GM10266 (cell line): Measurements from ENCODE around the gene PDE4D.
"Not testable (repeated sequence)": the region's sequence is repeated elsewhere in the genome, so short reads cannot be mapped to it uniquely, and the experiment has no call there.

ENCODE experiments used
- DNase-seq: peaks from one replicate; pipeline ENCODE4 v3.0.0; 2012; ENCODE audit errors: extremely low spot score
- TF ChIP-seq, protein P1 (sequence below): IDR thresholded peaks from 2 replicates; pipeline ENCODE4 v1.5.1; 2012; ENCODE audit warnings: mild to moderate bottlenecking, low read depth; ENCODE audit not compliant: control insufficient read depth, insufficient read depth; ENCODE audit errors: missing control alignments

Gene PDE4D

DNA sequence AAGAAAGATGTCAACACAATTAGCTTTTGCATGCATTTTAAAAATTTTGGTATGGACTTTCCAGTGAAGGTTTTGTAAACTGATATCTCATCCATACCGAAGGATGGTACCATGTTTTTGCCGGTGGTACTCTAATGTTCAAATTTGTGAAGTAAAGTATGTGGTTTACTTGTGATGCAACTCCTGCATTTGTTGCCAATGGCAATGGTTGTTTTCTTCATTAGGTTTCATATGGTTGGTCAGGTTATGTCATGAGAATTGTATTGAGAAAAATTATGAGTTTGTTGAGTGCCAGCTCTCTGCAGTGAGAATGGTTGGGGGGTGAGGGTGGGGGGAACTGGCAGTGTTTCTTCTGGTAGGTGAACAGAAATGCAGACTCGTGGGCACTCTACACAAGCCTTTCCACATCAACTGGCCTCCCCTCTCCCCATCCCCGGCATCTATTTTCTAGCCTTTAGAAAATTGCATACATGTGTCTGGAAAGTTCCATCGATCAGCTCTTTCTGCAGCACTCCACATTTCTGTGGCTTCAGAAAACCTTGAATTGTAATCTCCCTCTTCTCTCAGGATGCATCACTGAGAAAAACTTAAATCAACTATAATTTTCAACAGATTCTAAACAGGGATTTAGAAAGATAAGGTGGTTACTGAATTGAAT, 107.7 kb downstream of the PDE4D start:
- DNase-seq = no peak
- TF ChIP-seq, protein P1, sequence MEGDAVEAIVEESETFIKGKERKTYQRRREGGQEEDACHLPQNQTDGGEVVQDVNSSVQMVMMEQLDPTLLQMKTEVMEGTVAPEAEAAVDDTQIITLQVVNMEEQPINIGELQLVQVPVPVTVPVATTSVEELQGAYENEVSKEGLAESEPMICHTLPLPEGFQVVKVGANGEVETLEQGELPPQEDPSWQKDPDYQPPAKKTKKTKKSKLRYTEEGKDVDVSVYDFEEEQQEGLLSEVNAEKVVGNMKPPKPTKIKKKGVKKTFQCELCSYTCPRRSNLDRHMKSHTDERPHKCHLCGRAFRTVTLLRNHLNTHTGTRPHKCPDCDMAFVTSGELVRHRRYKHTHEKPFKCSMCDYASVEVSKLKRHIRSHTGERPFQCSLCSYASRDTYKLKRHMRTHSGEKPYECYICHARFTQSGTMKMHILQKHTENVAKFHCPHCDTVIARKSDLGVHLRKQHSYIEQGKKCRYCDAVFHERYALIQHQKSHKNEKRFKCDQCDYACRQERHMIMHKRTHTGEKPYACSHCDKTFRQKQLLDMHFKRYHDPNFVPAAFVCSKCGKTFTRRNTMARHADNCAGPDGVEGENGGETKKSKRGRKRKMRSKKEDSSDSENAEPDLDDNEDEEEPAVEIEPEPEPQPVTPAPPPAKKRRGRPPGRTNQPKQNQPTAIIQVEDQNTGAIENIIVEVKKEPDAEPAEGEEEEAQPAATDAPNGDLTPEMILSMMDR = no peak

DNA sequence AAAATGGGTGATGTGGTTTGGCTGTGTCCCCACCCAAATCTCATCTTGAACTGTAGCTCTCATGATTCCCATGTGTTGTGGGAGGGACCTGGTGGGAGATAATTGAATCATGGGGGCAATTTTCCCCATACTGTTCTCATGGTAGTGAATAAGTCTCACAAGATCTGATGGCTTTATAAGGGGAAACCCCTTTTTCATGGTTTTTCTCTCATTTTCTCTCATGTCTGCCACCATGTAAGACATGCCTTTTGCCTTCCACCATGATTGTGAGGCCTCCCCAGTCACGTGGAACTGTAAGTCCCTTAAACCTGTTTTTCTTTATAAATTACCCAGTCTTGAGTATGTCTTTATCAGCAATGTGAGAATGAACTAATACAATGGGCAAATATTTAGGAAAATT, 108.8 kb downstream of the PDE4D start:
- DNase-seq = not testable (repeated sequence)

- TF ChIP-seq, protein P1 = no peak
- DNase-seq = no peak
Observed at GRCh38 chr5:59783264-59783663, 110.3 kb downstream of the PDE4D start.

- TF ChIP-seq, protein P1 = no peak
- no peak for DNase-seq
Observed at GRCh38 chr5:59782856-59783255, 110.7 kb downstream of the PDE4D start.

DNA sequence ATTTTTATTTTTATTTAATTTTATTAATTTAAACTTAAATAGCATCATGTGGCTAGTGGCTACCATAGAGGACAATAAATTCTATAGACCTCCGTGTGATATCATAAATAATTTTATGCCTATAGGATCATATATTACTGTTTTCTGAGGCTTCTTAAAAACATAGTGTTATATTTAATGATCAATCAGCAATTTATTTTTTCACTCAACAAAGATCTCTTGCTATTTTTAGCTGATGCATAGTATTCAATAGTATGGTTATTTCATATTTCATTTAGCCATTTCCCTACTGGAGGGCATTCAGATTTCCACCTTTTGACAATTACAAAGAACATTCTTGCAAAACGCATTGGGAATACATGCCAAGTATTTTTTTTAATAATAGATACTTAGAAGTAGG, 114.1 kb downstream of the PDE4D start:
- TF ChIP-seq, protein P1 = no peak
- no peak for DNase-seq

GRCh38 chr5:59777028-59777427, 116.5 kb downstream of the PDE4D start:
- no peak for DNase-seq
- TF ChIP-seq, protein P1 = no peak

- no peak for DNase-seq
Observed at GRCh38 chr5:59773294-59773693, 120.2 kb downstream of the PDE4D start.

More at GRCh38 chr5:59773294-59773693, 120.2 kb downstream of the PDE4D start:
- TF ChIP-seq, protein P1 = no peak
